ENCODE results near the gene ERAL1. TPM values are rescaled to one million over a fixed set of nuclear protein-coding genes. Genes with fewer than 3 reads are reported as not detected.

Gene ERAL1
- total and polyA plus RNA-seq, 2 of the 4 experiments (the other 2 are of a cell fraction) = 34.1 to 62.3 TPM

DNA sequence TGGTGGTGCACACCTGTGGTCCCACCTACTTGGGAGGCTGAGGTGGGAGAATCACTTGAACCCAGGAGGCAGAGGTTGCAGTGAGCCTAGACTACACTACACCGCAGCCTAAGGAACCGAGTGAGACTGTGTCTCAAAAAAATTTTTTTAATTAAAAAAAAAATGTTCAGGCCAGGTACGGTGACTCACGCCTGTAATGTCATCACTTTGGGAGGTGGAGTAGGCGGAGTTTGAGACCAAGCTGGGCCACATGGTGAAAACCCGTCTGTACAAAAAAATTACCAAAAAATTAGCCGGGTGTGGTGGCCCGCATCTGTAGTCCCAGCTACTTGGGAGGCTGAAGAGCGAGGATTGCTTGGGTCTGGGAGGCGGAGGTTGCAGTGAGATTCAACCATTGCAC, 8.6 kb upstream of the ERAL1 start:
- no peak overlapping the region for H3K23ac ChIP-seq (ENCODE audit: low read depth, low read length)
- DNase-seq (no peak), ATAC-seq (ENCODE audit: low read depth) (no peak)
- no peak overlapping the region for H2AFZ ChIP-seq (replicated peaks; ENCODE audit: low read length, poor library complexity)
- no TSS peak for BruUV-seq (replicated peaks)
- no peak overlapping the region for H2BK20ac ChIP-seq (ENCODE audit: low read depth, low read length)
- in situ Hi-C loops (cut with MboI; ENCODE audit: low sequenced_read_pairs) = no loop called here
- no peak overlapping the region for H3K4me2 ChIP-seq (ENCODE audit: low read depth, low read length)
- H3K36me3 ChIP-seq (ENCODE audit: control insufficient read depth, insufficient read depth, low read length) = no peaks in the 10 kb centered on the region
- no peaks in the 10 kb centered on the region for H3K9me3 ChIP-seq (ENCODE audit: control insufficient read depth, insufficient read depth, low read length)
- no peak overlapping the region for H2BK5ac ChIP-seq (ENCODE audit: low read depth, low read length, poor library complexity, severe bottlenecking)
- H4K91ac ChIP-seq (ENCODE audit: insufficient read depth, low read depth, low read length) = no peak overlapping the region
- no peak overlapping the region for H2AK5ac ChIP-seq (ENCODE audit: low read depth, low read length)
- no peaks in the 10 kb centered on the region for H3K27me3 ChIP-seq (ENCODE audit: control insufficient read depth, insufficient read depth, low read length)
- H2AK9ac ChIP-seq (replicated peaks; ENCODE audit: low read depth, low read length, poor library complexity) = no peak overlapping the region
- H4K20me1 ChIP-seq (ENCODE audit: insufficient read depth, low read length) = peaks cover 3% of the 10 kb centered on the region; the same call in 1 of the 2 replicates
- H3K56ac ChIP-seq (ENCODE audit: extremely low read depth, insufficient read depth, low read length) = no peak overlapping the region
- H4K8ac ChIP-seq (ENCODE audit: low read depth in 2 of 2, low read length in 2 of 2) = no peak overlapping the region
- H2BK120ac ChIP-seq (ENCODE audit: low read depth, low read length) = no peak overlapping the region
- H3K18ac ChIP-seq (ENCODE audit: low read depth, low read length) = no peak overlapping the region
- H3K9ac ChIP-seq (ENCODE audit: low read depth, low read length) = no peak overlapping the region
- dilution Hi-C loops (cut with HindIII; ENCODE audit: low sequenced_read_pairs, unreplicated experiment) = no loop called here
- 92% methylated on average over 2 of the region's 10 CpGs; no CpG with 5 or more reads in 1 of the 2 experiments for WGBS, 2 experiments (ENCODE audit: extremely low coverage in 2 of 2, insufficient read length in 1 of 2)
- intact Hi-C loops (cut with micrococcal nuclease) = no loop called here
- no peaks in the 10 kb centered on the region for H3K4me1 ChIP-seq (ENCODE audit: control insufficient read depth, insufficient read depth, low read length)
- TF ChIP-seq CEBPB (IDR thresholded peaks at IDR 0.05; ENCODE audit: low read depth, low read length) (no peak), MAZ (IDR thresholded peaks at IDR 0.05; ENCODE audit: borderline replicate concordance, low read depth, low read length) (no peak), POLR2A (IDR thresholded peaks at IDR 0.05; ENCODE audit: low read depth, low read length) (no peak), SMC3 (IDR thresholded peaks at IDR 0.05; ENCODE audit: low read depth, low read length) (no peak), FOS (IDR thresholded peaks at IDR 0.05; ENCODE audit: low read depth, low read length) (no peak), BHLHE40 (IDR thresholded peaks at IDR 0.05; ENCODE audit: low read depth, low read length) (no peak), RFX5 (IDR thresholded peaks at IDR 0.05; ENCODE audit: low read depth, low read length) (no peak), NFE2L2 (IDR thresholded peaks at IDR 0.05; ENCODE audit: low read depth, low read length) (no peak)
- TF ChIP-seq, protein P1, sequence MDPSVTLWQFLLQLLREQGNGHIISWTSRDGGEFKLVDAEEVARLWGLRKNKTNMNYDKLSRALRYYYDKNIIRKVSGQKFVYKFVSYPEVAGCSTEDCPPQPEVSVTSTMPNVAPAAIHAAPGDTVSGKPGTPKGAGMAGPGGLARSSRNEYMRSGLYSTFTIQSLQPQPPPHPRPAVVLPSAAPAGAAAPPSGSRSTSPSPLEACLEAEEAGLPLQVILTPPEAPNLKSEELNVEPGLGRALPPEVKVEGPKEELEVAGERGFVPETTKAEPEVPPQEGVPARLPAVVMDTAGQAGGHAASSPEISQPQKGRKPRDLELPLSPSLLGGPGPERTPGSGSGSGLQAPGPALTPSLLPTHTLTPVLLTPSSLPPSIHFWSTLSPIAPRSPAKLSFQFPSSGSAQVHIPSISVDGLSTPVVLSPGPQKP (IDR thresholded peaks at IDR 0.05; ENCODE audit: borderline replicate concordance, low read depth, low read length) = no peak
- TF ChIP-seq, protein P2, sequence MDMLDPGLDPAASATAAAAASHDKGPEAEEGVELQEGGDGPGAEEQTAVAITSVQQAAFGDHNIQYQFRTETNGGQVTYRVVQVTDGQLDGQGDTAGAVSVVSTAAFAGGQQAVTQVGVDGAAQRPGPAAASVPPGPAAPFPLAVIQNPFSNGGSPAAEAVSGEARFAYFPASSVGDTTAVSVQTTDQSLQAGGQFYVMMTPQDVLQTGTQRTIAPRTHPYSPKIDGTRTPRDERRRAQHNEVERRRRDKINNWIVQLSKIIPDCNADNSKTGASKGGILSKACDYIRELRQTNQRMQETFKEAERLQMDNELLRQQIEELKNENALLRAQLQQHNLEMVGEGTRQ (IDR thresholded peaks at IDR 0.05; ENCODE audit: low read depth, low read length) = no peak
- TF ChIP-seq, protein P3, sequence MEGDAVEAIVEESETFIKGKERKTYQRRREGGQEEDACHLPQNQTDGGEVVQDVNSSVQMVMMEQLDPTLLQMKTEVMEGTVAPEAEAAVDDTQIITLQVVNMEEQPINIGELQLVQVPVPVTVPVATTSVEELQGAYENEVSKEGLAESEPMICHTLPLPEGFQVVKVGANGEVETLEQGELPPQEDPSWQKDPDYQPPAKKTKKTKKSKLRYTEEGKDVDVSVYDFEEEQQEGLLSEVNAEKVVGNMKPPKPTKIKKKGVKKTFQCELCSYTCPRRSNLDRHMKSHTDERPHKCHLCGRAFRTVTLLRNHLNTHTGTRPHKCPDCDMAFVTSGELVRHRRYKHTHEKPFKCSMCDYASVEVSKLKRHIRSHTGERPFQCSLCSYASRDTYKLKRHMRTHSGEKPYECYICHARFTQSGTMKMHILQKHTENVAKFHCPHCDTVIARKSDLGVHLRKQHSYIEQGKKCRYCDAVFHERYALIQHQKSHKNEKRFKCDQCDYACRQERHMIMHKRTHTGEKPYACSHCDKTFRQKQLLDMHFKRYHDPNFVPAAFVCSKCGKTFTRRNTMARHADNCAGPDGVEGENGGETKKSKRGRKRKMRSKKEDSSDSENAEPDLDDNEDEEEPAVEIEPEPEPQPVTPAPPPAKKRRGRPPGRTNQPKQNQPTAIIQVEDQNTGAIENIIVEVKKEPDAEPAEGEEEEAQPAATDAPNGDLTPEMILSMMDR (conservative IDR thresholded peaks at IDR 0.05; ENCODE audit: low read depth, low read length) = no peak
- no peak overlapping the region for H2BK15ac ChIP-seq (ENCODE audit: low read depth, low read length)
- H3K9me1 ChIP-seq (ENCODE audit: insufficient read depth, low read length) = peaks cover 8% of the 10 kb centered on the region
- no peak overlapping the region for H3K14ac ChIP-seq (replicated peaks; ENCODE audit: low read depth, low read length)
- no peak overlapping the region for H4K5ac ChIP-seq (ENCODE audit: low read depth, low read length)
- no peak overlapping the region for H3K27ac ChIP-seq (ENCODE audit: insufficient read depth, low read length)
- ChIA-PET POLR2A (ENCODE audit: unreplicated experiment) (no interaction called here), CTCF (no interaction called here)
- H3K4me3 ChIP-seq (ENCODE audit: insufficient read depth, low read depth, low read length) = no peak overlapping the region
- H3K79me1 ChIP-seq (ENCODE audit: low read depth in 1 of 2, low read length in 2 of 2) = peaks cover 0 to 18% of the 10 kb centered on the region in 2 experiments; a peak in 2 of 4 replicates
- no peak overlapping the region for H3K4ac ChIP-seq (ENCODE audit: low read depth, low read length)
